WTC11 (cell line): Measurements from ENCODE around the gene ARHGEF33. TPM values are rescaled to one million over a fixed set of nuclear protein-coding genes. Genes with fewer than 3 reads are reported as not detected.

ENCODE experiments used
- ATAC-seq: fragments of 200-7000 bp; cut with Tn5 transposase; 2 replicates; pipeline ENCODE4 v1.10.0; 2021; ENCODE audit warnings: mild to moderate bottlenecking, moderate library complexity
- CTCF ChIA-PET: fragments of 300-600 bp; sonication (Branson Sonifier 250); formaldehyde crosslinking; loops from one replicate; lab custom pipeline; 2021; ENCODE audit warnings: antibody characterized with exemption; lab: Charles Lee
- POLR2A ChIA-PET: fragments of 350-600 bp; sonication (Branson Sonifier 250); formaldehyde crosslinking; loops from one replicate; lab custom pipeline; 2021; ENCODE audit warnings: antibody characterized with exemption; lab: Charles Lee
- DNase-seq: peaks from one replicate; pipeline ENCODE4 v3.0.0; 2021; ENCODE audit warnings: low spot score
- H3K27ac Mint-ChIP-seq: 2 replicates; pipeline ENCODE4 v1.8.0; 2021; ENCODE audit warnings: mixed read lengths
- H3K27me3 Mint-ChIP-seq: 2 replicates; pipeline ENCODE4 v1.8.0; 2021; ENCODE audit warnings: low read depth, mild to moderate bottlenecking, moderate library complexity, mixed read lengths
- H3K36me3 Mint-ChIP-seq: 2 replicates; pipeline ENCODE4 v1.8.0; 2021; ENCODE audit warnings: mixed read lengths
- H3K4me1 Mint-ChIP-seq: 2 replicates; pipeline ENCODE4 v1.8.0; 2022; ENCODE audit warnings: mixed read lengths
- H3K4me3 Mint-ChIP-seq: 2 replicates; pipeline ENCODE4 v1.8.0; 2021; ENCODE audit warnings: mild to moderate bottlenecking, moderate library complexity, mixed read lengths
- H3K9me3 Mint-ChIP-seq: 2 replicates; pipeline ENCODE4 v1.8.0; 2021; ENCODE audit warnings: mixed read lengths
- ATF1 ChIP-seq: sonication (generic); formaldehyde crosslinking; IDR thresholded peaks from 2 replicates; pipeline ENCODE4 v1.8.1; 2023; ENCODE audit warnings: mild to moderate bottlenecking, moderate library complexity, missing genetic modification reagents
- EMX1 ChIP-seq: fragments of 250-450 bp; sonication (Bioruptor Pico); IDR thresholded peaks from 2 replicates; pipeline ENCODE4 v1.8.0; 2021; ENCODE audit warnings: mild to moderate bottlenecking
- FOXK1 ChIP-seq: sonication (generic); formaldehyde crosslinking; IDR thresholded peaks from 2 replicates; pipeline ENCODE4 v1.8.0; 2022; ENCODE audit warnings: mild to moderate bottlenecking, moderate library complexity, missing genetic modification reagents
- IRF2 ChIP-seq: sonication (generic); formaldehyde crosslinking; IDR thresholded peaks from 2 replicates; pipeline ENCODE4 v1.8.0; 2022; ENCODE audit warnings: low read depth, missing genetic modification reagents, borderline replicate concordance
- NFATC4 ChIP-seq: fragments of 250-450 bp; sonication (Bioruptor Pico); IDR thresholded peaks from 2 replicates; pipeline ENCODE4 v1.9.0; 2021; ENCODE audit warnings: mild to moderate bottlenecking
- OVOL2 ChIP-seq: fragments of 250-450 bp; sonication (Bioruptor Pico); IDR thresholded peaks from 2 replicates; pipeline ENCODE4 v1.9.0; 2021; ENCODE audit warnings: mild to moderate bottlenecking, borderline replicate concordance
- PRRX2 ChIP-seq: fragments of 250-450 bp; sonication (Bioruptor Pico); IDR thresholded peaks from 2 replicates; pipeline ENCODE4 v1.8.0; 2021; ENCODE audit warnings: mild to moderate bottlenecking
- SOX15 ChIP-seq: fragments of 250-450 bp; sonication (Bioruptor Pico); IDR thresholded peaks from 2 replicates; pipeline ENCODE4 v1.9.0; 2021; ENCODE audit warnings: mild to moderate bottlenecking
- STAT6 ChIP-seq: sonication (generic); formaldehyde crosslinking; conservative IDR thresholded peaks from 2 replicates; pipeline ENCODE4 v1.8.1; 2023; ENCODE audit warnings: mild to moderate bottlenecking, low read depth, missing genetic modification reagents, moderate library complexity
- TCF7 ChIP-seq: sonication (generic); formaldehyde crosslinking; IDR thresholded peaks from 2 replicates; pipeline ENCODE4 v1.8.0; 2022; ENCODE audit warnings: mild to moderate bottlenecking, low read depth, missing genetic modification reagents, moderate library complexity
- ZNF423 ChIP-seq: fragments of 250-450 bp; sonication (Bioruptor Pico); IDR thresholded peaks from 2 replicates; pipeline ENCODE4 v2.1.2; 2022; ENCODE audit warnings: mild to moderate bottlenecking, moderate library complexity
- total RNA-seq: library from RNA; stranded (reverse); gene quantifications from 3 replicates; pipeline ENCODE4 v1.2.3, GENCODE V29; 2021
- TF ChIP-seq, protein P1 (sequence below): fragments of 250-450 bp; sonication (Bioruptor Pico); IDR thresholded peaks from 2 replicates; pipeline ENCODE4 v1.9.0; 2021; ENCODE audit warnings: mild to moderate bottlenecking
- TF ChIP-seq, protein P2 (sequence below): fragments of 250-450 bp; sonication (Bioruptor Pico); IDR thresholded peaks from 2 replicates; pipeline ENCODE4 v1.8.0; 2021; ENCODE audit warnings: mild to moderate bottlenecking
- TF ChIP-seq, protein P3 (sequence below): fragments of 250-450 bp; sonication (Bioruptor Pico); conservative IDR thresholded peaks from 2 replicates; pipeline ENCODE4 v1.9.0; 2021; ENCODE audit warnings: mild to moderate bottlenecking
- TF ChIP-seq, protein P4 (sequence below): sonication (generic); formaldehyde crosslinking; IDR thresholded peaks from 2 replicates; pipeline ENCODE4 v1.8.1; 2023; ENCODE audit warnings: mild to moderate bottlenecking, missing genetic modification reagents
- TF ChIP-seq, protein P5 (sequence below): sonication (generic); formaldehyde crosslinking; IDR thresholded peaks from 2 replicates; pipeline ENCODE4 v1.8.1; 2023; ENCODE audit warnings: mild to moderate bottlenecking, missing genetic modification reagents, borderline replicate concordance
- TF ChIP-seq, protein P6 (sequence below): sonication (generic); formaldehyde crosslinking; IDR thresholded peaks from 2 replicates; pipeline ENCODE4 v1.8.0; 2022; ENCODE audit warnings: mild to moderate bottlenecking, missing genetic modification reagents

Gene ARHGEF33
- total RNA-seq, 1 experiment from 2014 or later: 0.42 TPM

DNA sequence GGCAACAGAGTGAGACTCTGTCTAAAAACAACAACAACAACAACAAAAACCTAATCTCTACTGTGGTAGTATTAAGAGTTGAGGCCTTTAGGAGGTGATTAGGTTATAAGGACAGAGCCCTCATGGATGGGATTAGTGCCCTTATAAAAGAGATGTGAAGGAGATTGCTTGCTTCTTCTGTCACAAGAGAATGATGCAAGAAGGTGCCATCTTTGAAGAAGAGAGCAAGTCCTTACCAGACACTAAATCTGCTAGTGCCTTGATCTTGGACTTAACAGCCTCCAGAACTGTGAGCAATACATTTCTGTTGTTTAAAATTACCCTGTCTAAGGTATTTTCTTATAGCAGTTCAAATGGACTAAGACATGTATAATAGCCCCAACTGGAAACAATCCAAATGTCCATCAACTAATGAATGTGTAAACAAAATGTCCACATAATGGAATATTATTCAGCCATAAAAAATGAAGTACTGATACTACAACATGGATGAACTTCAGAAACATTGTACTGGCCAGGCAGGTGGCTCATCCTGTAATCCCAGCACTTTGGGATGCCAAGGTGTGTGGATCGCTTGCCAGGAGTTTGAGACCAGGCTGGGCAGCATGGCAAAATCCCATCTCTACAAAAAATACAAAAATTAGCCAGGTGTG is 1.6 kb upstream of the ARHGEF33 start:
- Mint-ChIP-seq H3K27ac (no peak overlapping the region), H3K36me3 (no peaks in the 10 kb centered on the region), H3K27me3 (no peaks in the 10 kb centered on the region; the same call in 1 of the 2 replicates), H3K4me1 (0 out of 2 replicates have a peak, but pooled peaks cover 3% of the 10 kb centered on the region)
- no peak for ATAC-seq
- TF ChIP-seq, protein P1, sequence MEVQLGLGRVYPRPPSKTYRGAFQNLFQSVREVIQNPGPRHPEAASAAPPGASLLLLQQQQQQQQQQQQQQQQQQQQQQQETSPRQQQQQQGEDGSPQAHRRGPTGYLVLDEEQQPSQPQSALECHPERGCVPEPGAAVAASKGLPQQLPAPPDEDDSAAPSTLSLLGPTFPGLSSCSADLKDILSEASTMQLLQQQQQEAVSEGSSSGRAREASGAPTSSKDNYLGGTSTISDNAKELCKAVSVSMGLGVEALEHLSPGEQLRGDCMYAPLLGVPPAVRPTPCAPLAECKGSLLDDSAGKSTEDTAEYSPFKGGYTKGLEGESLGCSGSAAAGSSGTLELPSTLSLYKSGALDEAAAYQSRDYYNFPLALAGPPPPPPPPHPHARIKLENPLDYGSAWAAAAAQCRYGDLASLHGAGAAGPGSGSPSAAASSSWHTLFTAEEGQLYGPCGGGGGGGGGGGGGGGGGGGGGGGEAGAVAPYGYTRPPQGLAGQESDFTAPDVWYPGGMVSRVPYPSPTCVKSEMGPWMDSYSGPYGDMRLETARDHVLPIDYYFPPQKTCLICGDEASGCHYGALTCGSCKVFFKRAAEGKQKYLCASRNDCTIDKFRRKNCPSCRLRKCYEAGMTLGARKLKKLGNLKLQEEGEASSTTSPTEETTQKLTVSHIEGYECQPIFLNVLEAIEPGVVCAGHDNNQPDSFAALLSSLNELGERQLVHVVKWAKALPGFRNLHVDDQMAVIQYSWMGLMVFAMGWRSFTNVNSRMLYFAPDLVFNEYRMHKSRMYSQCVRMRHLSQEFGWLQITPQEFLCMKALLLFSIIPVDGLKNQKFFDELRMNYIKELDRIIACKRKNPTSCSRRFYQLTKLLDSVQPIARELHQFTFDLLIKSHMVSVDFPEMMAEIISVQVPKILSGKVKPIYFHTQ (CRISPR knock-in tag): no peak
- TF ChIP-seq PRRX2 (CRISPR knock-in tag) (no peak), STAT6 (CRISPR knock-in tag) (no peak), FOXK1 (CRISPR knock-in tag) (no peak), TCF7 (CRISPR knock-in tag) (no peak)
- TF ChIP-seq, protein P2, sequence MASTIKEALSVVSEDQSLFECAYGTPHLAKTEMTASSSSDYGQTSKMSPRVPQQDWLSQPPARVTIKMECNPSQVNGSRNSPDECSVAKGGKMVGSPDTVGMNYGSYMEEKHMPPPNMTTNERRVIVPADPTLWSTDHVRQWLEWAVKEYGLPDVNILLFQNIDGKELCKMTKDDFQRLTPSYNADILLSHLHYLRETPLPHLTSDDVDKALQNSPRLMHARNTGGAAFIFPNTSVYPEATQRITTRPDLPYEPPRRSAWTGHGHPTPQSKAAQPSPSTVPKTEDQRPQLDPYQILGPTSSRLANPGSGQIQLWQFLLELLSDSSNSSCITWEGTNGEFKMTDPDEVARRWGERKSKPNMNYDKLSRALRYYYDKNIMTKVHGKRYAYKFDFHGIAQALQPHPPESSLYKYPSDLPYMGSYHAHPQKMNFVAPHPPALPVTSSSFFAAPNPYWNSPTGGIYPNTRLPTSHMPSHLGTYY: no peak
- TF ChIP-seq, protein P3, sequence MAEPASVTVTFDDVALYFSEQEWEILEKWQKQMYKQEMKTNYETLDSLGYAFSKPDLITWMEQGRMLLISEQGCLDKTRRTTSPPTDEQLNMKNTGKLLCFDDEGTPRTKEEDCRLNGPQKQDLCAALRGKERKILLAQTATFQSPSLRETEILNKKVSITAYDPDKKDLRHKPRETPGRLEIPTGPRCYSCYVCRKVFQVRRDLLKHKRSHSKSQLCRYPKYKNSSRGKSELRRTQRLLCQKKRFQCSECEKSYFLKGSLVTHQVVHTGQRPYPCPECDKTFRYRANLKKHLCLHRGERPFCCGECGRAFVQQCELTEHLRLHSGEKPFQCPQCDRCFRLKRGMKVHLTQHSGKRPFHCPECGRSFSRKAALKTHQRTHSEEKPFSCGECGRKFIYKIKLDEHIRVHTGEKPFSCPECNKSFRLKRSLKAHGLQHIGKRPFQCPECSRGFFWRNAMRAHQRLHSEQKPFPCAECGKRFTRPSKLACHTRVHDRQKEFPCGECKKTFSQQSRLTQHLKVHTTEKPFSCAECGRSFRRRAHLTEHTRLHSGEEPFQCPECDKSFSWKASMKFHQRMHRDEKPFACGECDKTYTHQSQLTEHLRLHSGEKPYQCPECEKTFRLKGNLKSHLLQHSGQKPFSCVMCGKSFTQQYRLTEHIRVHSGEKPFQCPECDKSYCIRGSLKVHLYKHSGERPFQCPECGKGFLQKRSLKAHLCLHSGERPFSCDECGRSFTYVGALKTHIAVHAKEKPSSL: no peak
- TF ChIP-seq, all 79 proteins: peak for 0
- no peaks in the 10 kb centered on the region for H3K9me3 Mint-ChIP-seq
- H3K4me3 Mint-ChIP-seq: no peak overlapping the region
- CTCF ChIA-PET: no interaction called here
- no peak for DNase-seq
- POLR2A ChIA-PET: no interaction called here

- no peak for DNase-seq
- Mint-ChIP-seq H3K36me3 (no peaks in the 10 kb centered on the region), H3K4me1 (0 out of 2 replicates have a peak, but pooled peaks cover 3% of the 10 kb centered on the region), H3K9me3 (no peaks in the 10 kb centered on the region), H3K4me3 (no peak overlapping the region), H3K27me3 (no peaks in the 10 kb centered on the region; the same call in 1 of the 2 replicates), H3K27ac (no peak overlapping the region)
- CTCF ChIA-PET: no interaction called here
- POLR2A ChIA-PET: no interaction called here
- no peak for ATAC-seq
- TF ChIP-seq, protein P4, sequence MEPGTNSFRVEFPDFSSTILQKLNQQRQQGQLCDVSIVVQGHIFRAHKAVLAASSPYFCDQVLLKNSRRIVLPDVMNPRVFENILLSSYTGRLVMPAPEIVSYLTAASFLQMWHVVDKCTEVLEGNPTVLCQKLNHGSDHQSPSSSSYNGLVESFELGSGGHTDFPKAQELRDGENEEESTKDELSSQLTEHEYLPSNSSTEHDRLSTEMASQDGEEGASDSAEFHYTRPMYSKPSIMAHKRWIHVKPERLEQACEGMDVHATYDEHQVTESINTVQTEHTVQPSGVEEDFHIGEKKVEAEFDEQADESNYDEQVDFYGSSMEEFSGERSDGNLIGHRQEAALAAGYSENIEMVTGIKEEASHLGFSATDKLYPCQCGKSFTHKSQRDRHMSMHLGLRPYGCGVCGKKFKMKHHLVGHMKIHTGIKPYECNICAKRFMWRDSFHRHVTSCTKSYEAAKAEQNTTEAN (CRISPR knock-in tag): no peak
- TF ChIP-seq, protein P5, sequence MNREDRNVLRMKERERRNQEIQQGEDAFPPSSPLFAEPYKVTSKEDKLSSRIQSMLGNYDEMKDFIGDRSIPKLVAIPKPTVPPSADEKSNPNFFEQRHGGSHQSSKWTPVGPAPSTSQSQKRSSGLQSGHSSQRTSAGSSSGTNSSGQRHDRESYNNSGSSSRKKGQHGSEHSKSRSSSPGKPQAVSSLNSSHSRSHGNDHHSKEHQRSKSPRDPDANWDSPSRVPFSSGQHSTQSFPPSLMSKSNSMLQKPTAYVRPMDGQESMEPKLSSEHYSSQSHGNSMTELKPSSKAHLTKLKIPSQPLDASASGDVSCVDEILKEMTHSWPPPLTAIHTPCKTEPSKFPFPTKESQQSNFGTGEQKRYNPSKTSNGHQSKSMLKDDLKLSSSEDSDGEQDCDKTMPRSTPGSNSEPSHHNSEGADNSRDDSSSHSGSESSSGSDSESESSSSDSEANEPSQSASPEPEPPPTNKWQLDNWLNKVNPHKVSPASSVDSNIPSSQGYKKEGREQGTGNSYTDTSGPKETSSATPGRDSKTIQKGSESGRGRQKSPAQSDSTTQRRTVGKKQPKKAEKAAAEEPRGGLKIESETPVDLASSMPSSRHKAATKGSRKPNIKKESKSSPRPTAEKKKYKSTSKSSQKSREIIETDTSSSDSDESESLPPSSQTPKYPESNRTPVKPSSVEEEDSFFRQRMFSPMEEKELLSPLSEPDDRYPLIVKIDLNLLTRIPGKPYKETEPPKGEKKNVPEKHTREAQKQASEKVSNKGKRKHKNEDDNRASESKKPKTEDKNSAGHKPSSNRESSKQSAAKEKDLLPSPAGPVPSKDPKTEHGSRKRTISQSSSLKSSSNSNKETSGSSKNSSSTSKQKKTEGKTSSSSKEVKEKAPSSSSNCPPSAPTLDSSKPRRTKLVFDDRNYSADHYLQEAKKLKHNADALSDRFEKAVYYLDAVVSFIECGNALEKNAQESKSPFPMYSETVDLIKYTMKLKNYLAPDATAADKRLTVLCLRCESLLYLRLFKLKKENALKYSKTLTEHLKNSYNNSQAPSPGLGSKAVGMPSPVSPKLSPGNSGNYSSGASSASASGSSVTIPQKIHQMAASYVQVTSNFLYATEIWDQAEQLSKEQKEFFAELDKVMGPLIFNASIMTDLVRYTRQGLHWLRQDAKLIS (CRISPR knock-in tag): no peak
- TF ChIP-seq ZNF423 (CRISPR knock-in tag) (no peak), ATF1 (no peak), NFATC4 (CRISPR knock-in tag) (no peak), OVOL2 (CRISPR knock-in tag) (no peak), IRF2 (CRISPR knock-in tag) (no peak), EMX1 (CRISPR knock-in tag) (no peak), SOX15 (CRISPR knock-in tag) (no peak)
- TF ChIP-seq, protein P3: no peak
- TF ChIP-seq, protein P6, sequence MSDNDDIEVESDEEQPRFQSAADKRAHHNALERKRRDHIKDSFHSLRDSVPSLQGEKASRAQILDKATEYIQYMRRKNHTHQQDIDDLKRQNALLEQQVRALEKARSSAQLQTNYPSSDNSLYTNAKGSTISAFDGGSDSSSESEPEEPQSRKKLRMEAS: no peak
Measured at GRCh38 chr2:38889045-38889444, 630 bp upstream of the ARHGEF33 start.
